Caco-2 (cell line): Measurements from ENCODE around the gene SMAD1. TPM values are rescaled to one million over a fixed set of nuclear protein-coding genes. Genes with fewer than 3 reads are reported as not detected.
A peak's percentile ranks its signal among the peaks of the same experiment; 100 is the strongest.

Experiments
- Bru-seq: library from RNA; stranded (reverse); fragments of 400-500 nt; gene quantifications from one replicate; lab custom pipeline; 2021; lab: Mats Ljungman, UMichigan
- BruChase-seq, 2 experiments: library from RNA; stranded (reverse); fragments of 400-500 nt; gene quantifications; one replicate each; lab custom pipeline; 2021; lab: Mats Ljungman, UMichigan
- BruUV-seq: library from RNA; stranded (reverse); fragments of 400-500 nt; replicated peaks from 2 replicates; lab custom pipeline; 2021; lab: Mats Ljungman, UMichigan
- CTCF ChIA-PET: fragments of 300-600 bp; sonication (Branson Sonifier 250); formaldehyde crosslinking; loops from one replicate; lab custom pipeline; 2022; ENCODE audit warnings: antibody characterized with exemption; lab: Charles Lee
- POLR2A ChIA-PET: fragments of 300-600 bp; sonication (Branson Sonifier 250); formaldehyde crosslinking; loops from one replicate; lab custom pipeline; 2022; ENCODE audit warnings: antibody characterized with exemption; lab: Charles Lee
- DNase-seq, 2 experiments: peaks; one replicate each; pipeline versions ENCODE4 v3.0.0 to v3.0.0-alpha.2; 2020 to 2022
- H3K27me3 ChIP-seq: replicated peaks from 2 replicates; pipeline ENCODE4 v1.6.0; 2011; ENCODE audit warnings: low read length; ENCODE audit not compliant: control insufficient read depth, insufficient read depth
- H3K36me3 ChIP-seq: 2 replicates; pipeline ENCODE4 v1.5.1; 2011; ENCODE audit warnings: low read length; ENCODE audit not compliant: control insufficient read depth, insufficient read depth
- H3K4me1 ChIP-seq: fragments of 250-450 bp; sonication (Bioruptor Pico); 2 replicates; pipeline ENCODE4 v1.5.1; 2020; ENCODE audit warnings: mild to moderate bottlenecking
- H3K4me3 ChIP-seq: 2 replicates; pipeline ENCODE4 v1.5.1; 2011; ENCODE audit warnings: low read depth, mild to moderate bottlenecking, control low read depth, low read length
- H3K9me3 ChIP-seq: fragments of 250-450 bp; sonication (Bioruptor Pico); 2 replicates; pipeline ENCODE4 v1.5.1; 2020; ENCODE audit warnings: mild to moderate bottlenecking, moderate library complexity
- H3K27ac Mint-ChIP-seq: one replicate; pipeline ENCODE4 v1.8.0; 2022; ENCODE audit warnings: mixed read lengths; ENCODE audit not compliant: unreplicated experiment
- H3K27me3 Mint-ChIP-seq: one replicate; pipeline ENCODE4 v1.8.0; 2022; ENCODE audit warnings: mixed read lengths; ENCODE audit not compliant: insufficient read depth, unreplicated experiment
- H3K36me3 Mint-ChIP-seq: one replicate; pipeline ENCODE4 v1.8.0; 2022; ENCODE audit warnings: mild to moderate bottlenecking, mixed read lengths; ENCODE audit not compliant: insufficient read depth, unreplicated experiment
- H3K4me1 Mint-ChIP-seq: one replicate; pipeline ENCODE4 v1.8.0; 2022; ENCODE audit warnings: low read depth, mixed read lengths; ENCODE audit not compliant: unreplicated experiment
- H3K4me3 Mint-ChIP-seq: one replicate; pipeline ENCODE4 v1.8.0; 2022; ENCODE audit warnings: mild to moderate bottlenecking, moderate library complexity, mixed read lengths; ENCODE audit not compliant: unreplicated experiment
- H3K9me3 Mint-ChIP-seq: one replicate; pipeline ENCODE4 v1.8.0; 2022; ENCODE audit warnings: mixed read lengths; ENCODE audit not compliant: unreplicated experiment
- intact Hi-C: fragments of 100-400 bp; cut with micrococcal nuclease; formaldehyde crosslinking; loops from one replicate; pipeline ENCODE4 v1.10.0; 2022; ENCODE audit not compliant: unreplicated experiment
- long read RNA-seq: library from polyadenylated mRNA; stranded (forward); transcript quantifications from one replicate; pipeline ENCODE4 v2.0.0, GENCODE V29; 2022
- total RNA-seq: library from RNA; stranded (reverse); gene quantifications from 2 replicates; pipeline ENCODE4 v1.2.3, GENCODE V29; 2022
- TF ChIP-seq, protein P1 (sequence below), 2 experiments: fragments of 200-600 bp in 1 of 2; IDR thresholded peaks; 1 replicate in 1 of 2; 2 replicates in 1 of 2; pipeline versions ENCODE4 v1.5.1 to v1.8.0; 2011 to 2022; ENCODE audit warnings: antibody characterized with exemption in 1 of 2, control low read depth in 1 of 2, inconsistent platforms in 1 of 2, low read depth in 1 of 2, low read length in 1 of 2, mild to moderate bottlenecking in 1 of 2, moderate library complexity in 1 of 2; ENCODE audit not compliant: insufficient read depth in 1 of 2, severe bottlenecking in 1 of 2, unreplicated experiment in 1 of 2

The SMAD1 gene
- total RNA-seq: 4.9 and 5.3 TPM in 2 replicates
- percentile 59 among the genes with signal in this experiment for Bru-seq, nascent RNA
- BruChase-seq, experiment 1, labeled RNA remaining after a 2-hour chase: percentile 50 among the genes with signal in this experiment
- percentile 41 among the genes with signal in this experiment for BruChase-seq, experiment 2, labeled RNA remaining after a 6-hour chase
- long read RNA-seq, partial matches to known transcripts: 1 of 5 reads
- long read RNA-seq, other reads (novel, unspliced or antisense): 2 of 5 reads

GRCh38 chr4:145481164-145481941, at the start of gene SMAD1:
TSS of gene SMAD1 (plus strand) at chr4:145481853. CDS start at chr4:145514614, 32,761 bp downstream.
- peaks cover 8% of the 10 kb centered on the region for H3K4me1 Mint-ChIP-seq
- POLR2A ChIA-PET: no interaction called here
- CTCF ChIA-PET: no interaction called here
- TF ChIP-seq, protein P1, sequence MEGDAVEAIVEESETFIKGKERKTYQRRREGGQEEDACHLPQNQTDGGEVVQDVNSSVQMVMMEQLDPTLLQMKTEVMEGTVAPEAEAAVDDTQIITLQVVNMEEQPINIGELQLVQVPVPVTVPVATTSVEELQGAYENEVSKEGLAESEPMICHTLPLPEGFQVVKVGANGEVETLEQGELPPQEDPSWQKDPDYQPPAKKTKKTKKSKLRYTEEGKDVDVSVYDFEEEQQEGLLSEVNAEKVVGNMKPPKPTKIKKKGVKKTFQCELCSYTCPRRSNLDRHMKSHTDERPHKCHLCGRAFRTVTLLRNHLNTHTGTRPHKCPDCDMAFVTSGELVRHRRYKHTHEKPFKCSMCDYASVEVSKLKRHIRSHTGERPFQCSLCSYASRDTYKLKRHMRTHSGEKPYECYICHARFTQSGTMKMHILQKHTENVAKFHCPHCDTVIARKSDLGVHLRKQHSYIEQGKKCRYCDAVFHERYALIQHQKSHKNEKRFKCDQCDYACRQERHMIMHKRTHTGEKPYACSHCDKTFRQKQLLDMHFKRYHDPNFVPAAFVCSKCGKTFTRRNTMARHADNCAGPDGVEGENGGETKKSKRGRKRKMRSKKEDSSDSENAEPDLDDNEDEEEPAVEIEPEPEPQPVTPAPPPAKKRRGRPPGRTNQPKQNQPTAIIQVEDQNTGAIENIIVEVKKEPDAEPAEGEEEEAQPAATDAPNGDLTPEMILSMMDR (IDR thresholded peaks at IDR 0.05; ENCODE audit: insufficient read depth in 1 of 2, low read depth in 1 of 2, low read length in 1 of 2, severe bottlenecking in 1 of 2, unreplicated experiment in 1 of 2): no peak
- intact Hi-C loops: loop anchor here (10.0 kb wide), 1 partner anchor 133 kb away; the partner anchor contains the start of gene MMAA
- no peaks in the 10 kb centered on the region for H3K27me3 ChIP-seq
- no peaks in the 10 kb centered on the region for H3K36me3 Mint-ChIP-seq
- no peaks in the 10 kb centered on the region for H3K9me3 Mint-ChIP-seq
- H3K27me3 Mint-ChIP-seq: peaks cover 5% of the 10 kb centered on the region
- no peaks in the 10 kb centered on the region for H3K4me1 ChIP-seq
- peak; percentile 68 to 71 for DNase-seq
- H3K4me3 Mint-ChIP-seq: no peak within 1 kb of the TSS
- H3K36me3 ChIP-seq: no peaks in the 10 kb centered on the region
- no peaks in the 10 kb centered on the region for H3K9me3 ChIP-seq
- BruUV-seq: no TSS peak
- peak within 1 kb of the TSS; percentile 58 for H3K4me3 ChIP-seq
- peak within 1 kb of the TSS; percentile 57 for H3K27ac Mint-ChIP-seq

GRCh38 chr4:145433684-145434083, 48.0 kb upstream of the SMAD1 start:
- no peaks in the 10 kb centered on the region for H3K36me3 Mint-ChIP-seq
- intact Hi-C loops: no loop called here
- H3K27ac Mint-ChIP-seq: no peak overlapping the region
- peaks cover 14% of the 10 kb centered on the region for H3K9me3 Mint-ChIP-seq
- no peaks in the 10 kb centered on the region for H3K4me1 Mint-ChIP-seq
- Histone ChIP-seq H3K9me3 (peaks cover 5% of the 10 kb centered on the region; the same call in 1 of the 2 replicates), H3K4me1 (no peaks in the 10 kb centered on the region), H3K27me3 (no peaks in the 10 kb centered on the region), H3K36me3 (no peaks in the 10 kb centered on the region), H3K4me3 (no peak overlapping the region)
- no peak for DNase-seq
- POLR2A ChIA-PET: no interaction called here
- CTCF ChIA-PET: no interaction called here
- no TSS peak for BruUV-seq
- TF ChIP-seq, protein P1 (IDR thresholded peaks at IDR 0.05; ENCODE audit: insufficient read depth in 1 of 2, low read depth in 1 of 2, low read length in 1 of 2, severe bottlenecking in 1 of 2, unreplicated experiment in 1 of 2): no peak
- H3K27me3 Mint-ChIP-seq: no peaks in the 10 kb centered on the region
- no peak overlapping the region for H3K4me3 Mint-ChIP-seq

- TF ChIP-seq, protein P1 (IDR thresholded peaks at IDR 0.05; ENCODE audit: insufficient read depth in 1 of 2, low read depth in 1 of 2, low read length in 1 of 2, severe bottlenecking in 1 of 2, unreplicated experiment in 1 of 2): no peak
- Mint-ChIP-seq H3K36me3 (no peaks in the 10 kb centered on the region), H3K4me3 (no peak overlapping the region), H3K27me3 (no peaks in the 10 kb centered on the region), H3K9me3 (peaks cover 14% of the 10 kb centered on the region), H3K4me1 (no peaks in the 10 kb centered on the region), H3K27ac (no peak overlapping the region)
- BruUV-seq: no TSS peak
- H3K36me3 ChIP-seq: no peaks in the 10 kb centered on the region
- H3K27me3 ChIP-seq: no peaks in the 10 kb centered on the region
- H3K4me3 ChIP-seq: no peak overlapping the region
- H3K4me1 ChIP-seq: no peaks in the 10 kb centered on the region
- ChIA-PET CTCF (no interaction called here), POLR2A (no interaction called here)
- intact Hi-C loops: no loop called here
- H3K9me3 ChIP-seq: peaks cover 5% of the 10 kb centered on the region; the same call in 1 of the 2 replicates
- DNase-seq: no peak
Observed at GRCh38 chr4:145435646-145436045, 46.0 kb upstream of the SMAD1 start.
